K562 (cell line): ENCODE results near the gene ABCA8. TPM values are rescaled to one million over a fixed set of nuclear protein-coding genes. Genes with fewer than 3 reads are reported as not detected.

Experiments
- ATAC-seq: fragments of 200-7000 bp; cut with Tn5 transposase; 3 replicates; pipeline ENCODE4 v1.9.1; 2020; ENCODE audit warnings: moderate library complexity
- BruUV-seq: library from RNA; stranded (reverse); fragments of 400-500 nt; replicated peaks from 2 replicates; lab custom pipeline; 2021; lab: Mats Ljungman, UMichigan
- CTCF ChIA-PET: fragments of 300-600 bp; formaldehyde crosslinking; extraction: SDS; loops from one replicate; lab custom pipeline; 2021; ENCODE audit warnings: low intra/inter-chr PET ratio; lab: Yijun Ruan, JAX
- POLR2A ChIA-PET: fragments of 300-600, 350-650 bp; sonication (Branson Sonifier 250); formaldehyde crosslinking; extraction: SDS; loops from one replicate; lab custom pipeline; 2021; ENCODE audit warnings: antibody characterized with exemption, inconsistent platforms; lab: Yijun Ruan, JAX
- DNase-seq, 4 experiments: peaks; one replicate each; pipeline versions ENCODE4 v3.0.0 to v3.0.0-alpha.2; 2011 to 2018; ENCODE audit warnings: low spot score in 3 of 4, mixed read lengths in 3 of 4; ENCODE audit errors: extremely low read depth in 1 of 4
- FAIRE-seq: peaks from 2 replicates; lab custom pipeline; 2011; peaks lifted over from hg19 to GRCh38; lab: Jason Lieb, UNC
- H2AFZ ChIP-seq: 2 replicates; pipeline ENCODE4 v1.6.0; 2011; ENCODE audit warnings: low read depth, low read length, control low read depth, inconsistent platforms
- H3K27ac ChIP-seq: fragments of 200-600 bp; 3 replicates; pipeline ENCODE4 v1.8.0; 2011; ENCODE audit warnings: low read depth, mild to moderate bottlenecking, control low read depth, inconsistent platforms, low read length, moderate library complexity, mixed read lengths; ENCODE audit errors: extremely low read depth
- H3K27me3 ChIP-seq, 2 experiments: fragments of 300-600 bp in 1 of 2; 2 replicates in 1 of 2; 3 replicates in 1 of 2; pipeline versions ENCODE4 v1.6.0 to v1.8.0; 2011; ENCODE audit warnings: inconsistent platforms in 2 of 2, low read length in 2 of 2, mild to moderate bottlenecking in 1 of 2, mixed read lengths in 1 of 2, moderate library complexity in 1 of 2; ENCODE audit not compliant: control insufficient read depth in 2 of 2, insufficient read depth in 2 of 2
- H3K36me3 ChIP-seq: fragments of 300-600 bp; 3 replicates; pipeline ENCODE4 v1.8.0; 2011; ENCODE audit warnings: mild to moderate bottlenecking, low read length, inconsistent platforms; ENCODE audit not compliant: control insufficient read depth, insufficient read depth
- H3K4me1 ChIP-seq, 2 experiments: fragments of 200-600 bp in 1 of 2; replicated peaks in 1 of 2; 2 replicates in 1 of 2; 3 replicates in 1 of 2; pipeline versions ENCODE4 v1.5.1 to v1.8.0; 2011; ENCODE audit warnings: inconsistent platforms in 2 of 2, low read length in 2 of 2, mild to moderate bottlenecking in 1 of 2, mixed read lengths in 1 of 2, moderate library complexity in 1 of 2; ENCODE audit not compliant: control insufficient read depth in 2 of 2, insufficient read depth in 2 of 2
- H3K4me2 ChIP-seq: 2 replicates; pipeline ENCODE4 v1.6.1; 2011; ENCODE audit warnings: low read length, control low read depth, inconsistent platforms, mixed read lengths; ENCODE audit not compliant: insufficient read depth
- H3K4me3 ChIP-seq: fragments of 200-600 bp; sonication (generic), shearing (Covaris generic); 2 replicates; pipeline ENCODE4 v1.5.1; 2016; ENCODE audit warnings: control low read depth, inconsistent platforms
- H3K79me2 ChIP-seq: fragments of 200-600 bp; 3 replicates; pipeline ENCODE4 v1.8.0; 2011; ENCODE audit warnings: low read length, inconsistent platforms; ENCODE audit not compliant: control insufficient read depth, insufficient read depth
- H3K9ac ChIP-seq, 2 experiments: 2 replicates each; pipeline versions ENCODE4 v1.6.0 to v1.6.1; 2011; ENCODE audit warnings: low read depth in 2 of 2, low read length in 2 of 2, control low read depth in 1 of 2, inconsistent platforms in 1 of 2, mild to moderate bottlenecking in 1 of 2, mixed read lengths in 1 of 2; ENCODE audit not compliant: insufficient read depth in 1 of 2
- H3K9me1 ChIP-seq: one replicate; pipeline ENCODE4 v1.6.0; 2011; ENCODE audit warnings: inconsistent platforms, mild to moderate bottlenecking, low read length, moderate library complexity; ENCODE audit not compliant: control insufficient read depth, insufficient read depth
- H3K9me3 ChIP-seq: replicated peaks from 2 replicates; pipeline ENCODE4 v1.5.1; 2011; ENCODE audit warnings: low read depth, low read length, inconsistent platforms; ENCODE audit not compliant: control insufficient read depth, insufficient read depth
- H4K20me1 ChIP-seq: replicated peaks from 2 replicates; pipeline ENCODE4 v1.6.1; 2011; ENCODE audit warnings: low read length, inconsistent platforms, mixed read lengths; ENCODE audit not compliant: control insufficient read depth, insufficient read depth
- KAT2B ChIP-seq: IDR thresholded peaks from one replicate; pipeline ENCODE4 v1.6.1; 2012; ENCODE audit warnings: low read depth, mild to moderate bottlenecking, control low read depth, inconsistent platforms, low read length, moderate library complexity
- KLF1 ChIP-seq: fragments of 450-650 bp; IDR thresholded peaks from 2 replicates; pipeline ENCODE4 v1.6.1; 2016; ENCODE audit warnings: missing genetic modification characterization, missing compliant biosample characterization
- MCM2 ChIP-seq: fragments of 450-650 bp; IDR thresholded peaks from 2 replicates; pipeline ENCODE4 v1.6.1; 2017; ENCODE audit warnings: low read depth, mild to moderate bottlenecking
- NFE2 ChIP-seq: IDR thresholded peaks from 2 replicates; pipeline ENCODE4 v1.6.1; 2014; ENCODE audit warnings: antibody characterized with exemption, low read depth
- RBBP5 ChIP-seq: fragments of 200-600 bp; sonication (generic); IDR thresholded peaks from 2 replicates; pipeline ENCODE4 v1.6.1; 2012; ENCODE audit warnings: borderline replicate concordance, mild to moderate bottlenecking, low read length, control low read depth, inconsistent platforms; ENCODE audit not compliant: insufficient read depth, poor library complexity, severe bottlenecking
- REST ChIP-seq, 2 experiments: fragments of 450-650 bp; formaldehyde crosslinking in 1 of 2; IDR thresholded peaks; 2 replicates each; pipeline versions ENCODE4 v1.4.0 to v1.6.1; 2014 to 2020; ENCODE audit warnings: mild to moderate bottlenecking in 2 of 2, borderline replicate concordance in 1 of 2, low read depth in 1 of 2
- TAF9B ChIP-seq: fragments of 450-650 bp; IDR thresholded peaks from 2 replicates; pipeline ENCODE4 v1.6.1; 2018; ENCODE audit warnings: mild to moderate bottlenecking; ENCODE audit not compliant: partially characterized antibody
- ZKSCAN3 ChIP-seq: fragments of 250-450 bp; sonication (Bioruptor Pico); IDR thresholded peaks from 2 replicates; pipeline ENCODE4 v1.4.0; 2020
- WGBS: fragments of 100-300 bp; shearing (Covaris generic); methylation state at CpG from one replicate; pipeline ENCODE4 v1.1.6; 2016; ENCODE audit warnings: low coverage, mixed read lengths; ENCODE audit not compliant: insufficient coverage; ENCODE audit errors: missing lambda C conversion rate; 5-methylcytosine and 5-hydroxymethylcytosine counted together
- in situ Hi-C: fragments of 300-500 bp; cut with MboI; formaldehyde crosslinking; loops from 4 replicates; pipeline ENCODE4 v1.15.0; 2018; ENCODE audit warnings: inconsistent platforms, mixed read lengths
- intact Hi-C: fragments of 100-400 bp; cut with micrococcal nuclease; formaldehyde crosslinking; loops from 2 replicates; pipeline ENCODE4 v1.14.2; 2022
- polyA plus RNA-seq, 8 experiments: library from polyadenylated mRNA; depleted of rRNA in 4 of 8; stranded (reverse) in 5 of 8; unstranded in 3 of 8; fragments of >200 nt; fragmentation: Nextera tagmentation in 2 of 8; fragmentation: Illumina TruSeq in 1 of 8; extraction: Ambion mirVana in 2 of 8; extraction: Trizol in 1 of 8; gene quantifications; 2 replicates each; pipeline versions ENCODE4 v1.2.1 to v1.2.3, GENCODE V29; 2011 to 2014; ENCODE audit warnings: inconsistent platforms in 1 of 8, missing spikeins in 1 of 8
- total RNA-seq, 7 experiments: library from RNA; depleted of rRNA in 6 of 7; stranded (reverse); fragments of >200 nt in 6 of 7; fragmentation: Illumina TruSeq in 2 of 7; extraction: Trizol in 2 of 7; gene quantifications; 2 replicates each; pipeline versions ENCODE4 v1.2.1 to v1.2.3, GENCODE V29; 2011 to 2021; ENCODE audit warnings: low replicate concordance in 1 of 7

The ABCA8 gene
- total and polyA plus RNA-seq, 9 of the 15 experiments (the other 6 are each of a cell fraction or from before 2014, with no cell fraction given) = 1.8 to 13.2 (median 12.0) TPM

- DNase-seq (no peak), ATAC-seq (no peak), FAIRE-seq (no peak)
- WGBS = 10% methylated on average over 4 of the region's 4 CpGs
- Histone ChIP-seq H2AFZ (peak overlapping the region; percentile 56), H3K4me2 (no peak overlapping the region), H3K9me3 (no peaks in the 10 kb centered on the region), H3K27me3 (no peaks in the 10 kb centered on the region), H3K79me2 (no peaks in the 10 kb centered on the region), H3K4me3 (no peak overlapping the region), H3K27ac (no peak overlapping the region), H3K9me1 (no peaks in the 10 kb centered on the region), H3K36me3 (no peaks in the 10 kb centered on the region), H3K9ac (no peak overlapping the region), H4K20me1 (no peaks in the 10 kb centered on the region), H3K4me1 (no peaks in the 10 kb centered on the region)
- intact Hi-C loops = no loop called here
- ChIA-PET CTCF (interaction anchor here (0.6 kb wide), 1 partner anchor 84 kb away, joined by 3 read pairs; no protein-coding TSS in a partner anchor), POLR2A (no interaction called here)
- in situ Hi-C loops = no loop called here
- BruUV-seq = no TSS peak
- TF ChIP-seq NFE2 (0 out of 2 replicates have a peak, but pooled peaks have one; percentile 20), TAF9B (no peak), KLF1 (tag) (no peak)
Measured at GRCh38 chr17:68993112-68993511, 37.9 kb upstream of the ABCA8 start.

GRCh38 chr17:68987966-68988365 lies 32.8 kb upstream of the ABCA8 start:
- Histone ChIP-seq H3K9ac (no peak overlapping the region), H3K4me1 (no peaks in the 10 kb centered on the region), H3K79me2 (no peaks in the 10 kb centered on the region), H3K36me3 (no peaks in the 10 kb centered on the region), H3K4me3 (no peak overlapping the region), H3K9me1 (no peaks in the 10 kb centered on the region), H4K20me1 (no peaks in the 10 kb centered on the region), H2AFZ (no peak overlapping the region), H3K27me3 (no peaks in the 10 kb centered on the region), H3K4me2 (no peak overlapping the region), H3K27ac (no peak overlapping the region), H3K9me3 (no peaks in the 10 kb centered on the region)
- no peak for FAIRE-seq
- no peak for ATAC-seq
- in situ Hi-C loops = no loop called here
- intact Hi-C loops = no loop called here
- CTCF ChIA-PET = no interaction called here
- no TSS peak for BruUV-seq
- POLR2A ChIA-PET = no interaction called here
- no peak for DNase-seq
- 55% methylated on average over 4 of the region's 4 CpGs for WGBS
- TF ChIP-seq KAT2B (no peak), RBBP5 (no peak), MCM2 (no peak), ZKSCAN3 (CRISPR knock-in tag) (no peak), REST (IDR thresholded peaks at IDR 0.05; ENCODE audit: borderline replicate concordance) (no peak), REST (CRISPR knock-in tag; IDR thresholded peaks at IDR 0.05; ENCODE audit: low read depth) (no peak)
